Kidney (tissue), 14 donors: ENCODE data around the gene TRIM72. TPM values are rescaled to one million over a fixed set of nuclear protein-coding genes. Genes with fewer than 3 reads are reported as not detected.
"Not testable (repeated sequence)": the region's sequence is repeated elsewhere in the genome, so short reads cannot be mapped to it uniquely, and the experiment has no call there.

ENCODE experiments used
- DNase-seq, 5 donors: peaks; one replicate each; pipeline ENCODE4 v3.0.0-alpha.2; 2013 to 2020
- FAIRE-seq: peaks from 2 replicates; lab custom pipeline; 2012; peaks lifted over from hg19 to GRCh38; lab: Jason Lieb, UNC
- H3K27ac ChIP-seq, 2 donors: one replicate each; pipeline ENCODE4 v1.7.0; 2013; ENCODE audit warnings: low read depth in 2 of 2, low read length in 2 of 2, inconsistent platforms in 1 of 2
- H3K27me3 ChIP-seq: one replicate; pipeline ENCODE4 v1.7.1; 2013; ENCODE audit warnings: low read length, inconsistent platforms; ENCODE audit not compliant: control insufficient read depth, insufficient read depth
- H3K36me3 ChIP-seq, 3 donors: one replicate each; pipeline versions ENCODE4 v1.7.0 to v1.7.1; 2013; ENCODE audit warnings: low read length in 3 of 3, control low read depth in 1 of 3, inconsistent platforms in 1 of 3; ENCODE audit not compliant: insufficient read depth in 3 of 3, control insufficient read depth in 2 of 3
- H3K4me1 ChIP-seq, 3 donors: one replicate each; pipeline versions ENCODE4 v1.7.0 to v1.7.1; 2013; ENCODE audit warnings: low read length in 3 of 3, inconsistent platforms in 1 of 3, low read depth in 1 of 3; ENCODE audit not compliant: control insufficient read depth in 2 of 3, insufficient read depth in 2 of 3
- H3K4me3 ChIP-seq, 3 donors: one replicate each; pipeline versions ENCODE4 v1.7.0 to v1.8.1; 2013; ENCODE audit warnings: low read length in 3 of 3, control low read depth in 1 of 3, inconsistent platforms in 1 of 3
- H3K9ac ChIP-seq, 3 donors: one replicate each; pipeline versions ENCODE4 v1.7.0 to v1.7.1; 2013; ENCODE audit warnings: low read length in 3 of 3, control low read depth in 1 of 3, inconsistent platforms in 1 of 3
- H3K9me3 ChIP-seq, 3 donors: one replicate each; pipeline versions ENCODE4 v1.7.0 to v1.7.1; 2013; ENCODE audit warnings: low read length in 3 of 3, control low read depth in 1 of 3, inconsistent platforms in 1 of 3; ENCODE audit not compliant: control insufficient read depth in 2 of 3, insufficient read depth in 1 of 3
- CTCF ChIP-seq: IDR thresholded peaks from 3 replicates; pipeline ENCODE4 v1.5.1; 2012; ENCODE audit warnings: mild to moderate bottlenecking, moderate library complexity, borderline replicate concordance; ENCODE audit not compliant: insufficient read depth; ENCODE audit errors: extremely low read depth
- intact Hi-C: fragments of 100-400 bp; cut with DNase I; formaldehyde crosslinking; loops from one replicate; pipeline ENCODE4 v1.11.1; 2022
- polyA plus RNA-seq: library from polyadenylated mRNA; stranded (reverse); fragments of 350-450 nt; fragmentation: Illumina TruSeq; extraction: RNeasy Lipid Tissue Mini Kit (QIAGEN cat#74804); gene quantifications from one replicate; pipeline ENCODE4 v1.2.3, GENCODE V29; 2014; ENCODE audit warnings: low read depth, low replicate concordance; ENCODE audit not compliant: insufficient read depth
- total RNA-seq: library from RNA; stranded (reverse); fragmentation: NEBNext Ultra II Directional; extraction: Animal tissue kit (Norgen Biotek cat#: 25700); gene quantifications from one replicate; pipeline ENCODE4 v1.2.1, GENCODE V29; 2021
- donor health status: control.
- donor health status: control.
- donor health status: control.
- donor health status: control.
- donor health status: control.
- donor health status: DM: yes; HTN: yes; CAD: no.
- donor health status: Normal renal cell carcinoma (clear cell type).

Gene TRIM72
- total and polyA plus RNA-seq, 2 donors from 2014 or later, result 0.06 to 0.11 TPM

GRCh38 chr16:31274831-31275816 lies 61.2 kb downstream of the TRIM72 start:
- TF ChIP-seq CTCF, result no peak
- Histone ChIP-seq H3K4me3 (no peak overlapping the region), H3K9me3 (no peaks in the 10 kb centered on the region), H3K27ac (no peak overlapping the region), H3K36me3 (no peaks in the 10 kb centered on the region), H3K9ac (no peak overlapping the region), H3K4me1 (no peaks in the 10 kb centered on the region), H3K27me3 (no peaks in the 10 kb centered on the region)
- DNase-seq (peak in 1 of 5 donors; percentile 8), FAIRE-seq (no peak)
- intact Hi-C loops, result no loop called here

- Histone ChIP-seq H3K9ac (no peak overlapping the region), H3K4me1 (no peaks in the 10 kb centered on the region), H3K4me3 (no peak overlapping the region), H3K27ac (no peak overlapping the region), H3K9me3 (no peaks in the 10 kb centered on the region), H3K36me3 (no peaks in the 10 kb centered on the region), H3K27me3 (no peaks in the 10 kb centered on the region)
- intact Hi-C loops, result no loop called here
- FAIRE-seq (no peak), DNase-seq (peak in 1 of 5 donors; percentile 7)
- TF ChIP-seq CTCF, result no peak
Observed at GRCh38 chr16:31276600-31276999, 62.7 kb downstream of the TRIM72 start.

GRCh38 chr16:31277659-31278260 lies 63.8 kb downstream of the TRIM72 start:
- no peak for FAIRE-seq
- TF ChIP-seq CTCF, result no peak
- Histone ChIP-seq H3K27me3 (no peaks in the 10 kb centered on the region), H3K9ac (no peak overlapping the region), H3K4me3 (no peak overlapping the region), H3K27ac (no peak overlapping the region), H3K4me1 (no peaks in the 10 kb centered on the region), H3K9me3 (no peaks in the 10 kb centered on the region), H3K36me3 (no peaks in the 10 kb centered on the region)
- no peak for DNase-seq
- intact Hi-C loops, result no loop called here

- FAIRE-seq, H3K9ac ChIP-seq, H3K4me3 ChIP-seq, H3K27me3 ChIP-seq, H3K36me3 ChIP-seq, intact Hi-C loops, H3K4me1 ChIP-seq, H3K27ac ChIP-seq, DNase-seq, H3K9me3 ChIP-seq: not testable (repeated sequence)
Observed at GRCh38 chr16:31278853-31279252, 64.9 kb downstream of the TRIM72 start.
